Endodermal cell (in vitro differentiated cells): ENCODE data around the gene CMSS1. TPM values are rescaled to one million over a fixed set of nuclear protein-coding genes. Genes with fewer than 3 reads are reported as not detected.

ENCODE experiments used
- DNase-seq: peaks from one replicate; pipeline ENCODE4 v3.0.0-alpha.2; 2017
- H3K27ac ChIP-seq: 2 replicates; pipeline ENCODE4 v1.5.1; 2013; ENCODE audit warnings: mild to moderate bottlenecking, low read depth, low read length, moderate library complexity
- H3K27me3 ChIP-seq: 2 replicates; pipeline ENCODE4 v1.6.1; 2013; ENCODE audit warnings: mild to moderate bottlenecking, low read length, moderate library complexity; ENCODE audit not compliant: insufficient read depth, control insufficient read depth, poor library complexity, severe bottlenecking
- H3K36me3 ChIP-seq: 2 replicates; pipeline ENCODE4 v1.7.0; 2013; ENCODE audit warnings: mild to moderate bottlenecking, low read length, moderate library complexity; ENCODE audit not compliant: control insufficient read depth, insufficient read depth
- H3K4me1 ChIP-seq: one replicate; pipeline ENCODE4 v1.7.0; 2013; ENCODE audit warnings: low read length; ENCODE audit not compliant: control insufficient read depth, insufficient read depth
- H3K4me3 ChIP-seq: 2 replicates; pipeline ENCODE4 v1.5.1; 2013; ENCODE audit warnings: mild to moderate bottlenecking, low read length, moderate library complexity
- H3K9ac ChIP-seq: 2 replicates; pipeline ENCODE4 v1.6.1; 2013; ENCODE audit warnings: mild to moderate bottlenecking, low read length, moderate library complexity; ENCODE audit not compliant: poor library complexity, severe bottlenecking; ENCODE audit errors: extremely low read depth
- H3K9me3 ChIP-seq: 2 replicates; pipeline ENCODE4 v1.6.1; 2013; ENCODE audit warnings: mild to moderate bottlenecking, low read length, moderate library complexity; ENCODE audit not compliant: control insufficient read depth
- H3K27ac Mint-ChIP-seq: 2 replicates; pipeline ENCODE4 v1.8.0; 2020; ENCODE audit warnings: mixed read lengths
- H3K27me3 Mint-ChIP-seq: 2 replicates; pipeline ENCODE4 v1.8.0; 2021; ENCODE audit warnings: mild to moderate bottlenecking, mixed read lengths; ENCODE audit not compliant: insufficient read depth
- H3K36me3 Mint-ChIP-seq: 2 replicates; pipeline ENCODE4 v1.8.0; 2020; ENCODE audit warnings: low read depth, mixed read lengths
- H3K4me1 Mint-ChIP-seq: 2 replicates; pipeline ENCODE4 v1.8.0; 2020; ENCODE audit warnings: mixed read lengths
- H3K4me3 Mint-ChIP-seq: 2 replicates; pipeline ENCODE4 v1.8.0; 2020; ENCODE audit warnings: mild to moderate bottlenecking, moderate library complexity, mixed read lengths
- H3K9me3 Mint-ChIP-seq: 2 replicates; pipeline ENCODE4 v1.8.0; 2020; ENCODE audit warnings: mild to moderate bottlenecking, mixed read lengths
- CTCF ChIP-seq: fragments of 200-600 bp; sonication (generic); conservative IDR thresholded peaks from 2 replicates; pipeline ENCODE4 v1.5.0; 2021; ENCODE audit warnings: antibody characterized with exemption, mild to moderate bottlenecking
- WGBS, 2 experiments: methylation state at CpG; one replicate each; pipeline versions ENCODE4 v1.1.5 to v1.1.7; 2013; ENCODE audit warnings: missing lambda C conversion rate in 2 of 2, mixed read lengths in 1 of 2; ENCODE audit not compliant: insufficient coverage in 1 of 2, insufficient read length in 1 of 2; 5-methylcytosine and 5-hydroxymethylcytosine counted together
- total RNA-seq, 2 donors: library from RNA; stranded (reverse); fragmentation: NEBNext Ultra II Directional in 1 of 2; extraction: Animal tissue kit (Norgen Biotek cat#: 25700) in 1 of 2; gene quantifications; 2 replicates in 1 of 2; 3 replicates in 1 of 2; pipeline ENCODE4 v1.2.1, GENCODE V29; 2021

Gene CMSS1
- total RNA-seq, 2 donors from 2014 or later, result 48.5 to 50.8 TPM

DNA sequence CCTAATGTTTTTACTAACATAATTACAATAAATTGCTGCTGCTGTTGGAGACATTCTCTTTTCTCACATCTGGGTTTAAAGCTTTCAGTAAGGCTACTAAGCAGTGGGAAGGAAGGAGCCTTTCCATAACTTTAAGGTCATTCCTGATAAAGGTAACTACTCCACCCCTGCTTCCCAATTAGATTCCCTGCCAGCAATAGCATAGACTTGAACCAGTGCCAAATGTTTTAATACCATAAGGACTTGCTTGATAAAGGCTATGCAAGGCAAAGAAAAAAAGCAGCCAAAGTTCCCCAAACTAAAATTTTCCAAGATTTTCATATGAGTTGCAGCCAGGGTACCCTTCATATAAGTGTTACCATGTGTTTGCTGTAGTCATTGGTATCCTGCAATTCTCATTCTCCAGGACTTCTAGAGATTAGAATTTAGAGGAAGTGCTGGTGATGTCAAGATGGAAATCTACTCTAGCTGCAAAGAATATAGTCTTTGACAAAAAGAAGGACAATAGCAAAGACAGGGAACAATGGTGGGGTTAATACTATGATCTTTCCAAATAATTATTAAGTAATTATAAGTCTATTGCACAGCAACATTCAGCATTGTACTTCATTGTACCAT lies 190.5 kb downstream of the CMSS1 start:
- H3K9me3 Mint-ChIP-seq, result no peaks in the 10 kb centered on the region
- no peaks in the 10 kb centered on the region for H3K27me3 Mint-ChIP-seq
- H3K4me1 ChIP-seq, result no peaks in the 10 kb centered on the region
- H3K27ac Mint-ChIP-seq, result no peak overlapping the region
- no peak overlapping the region for H3K9ac ChIP-seq
- no peak overlapping the region for H3K27ac ChIP-seq
- H3K4me3 Mint-ChIP-seq, result no peak overlapping the region
- no peak for TF ChIP-seq CTCF
- no peak for DNase-seq
- H3K4me3 ChIP-seq, result no peak overlapping the region
- no peaks in the 10 kb centered on the region for H3K36me3 Mint-ChIP-seq
- no peaks in the 10 kb centered on the region for H3K27me3 ChIP-seq
- H3K36me3 ChIP-seq, result no peaks in the 10 kb centered on the region
- no peaks in the 10 kb centered on the region for H3K9me3 ChIP-seq
- peaks cover 20% of the 10 kb centered on the region for H3K4me1 Mint-ChIP-seq

DNA sequence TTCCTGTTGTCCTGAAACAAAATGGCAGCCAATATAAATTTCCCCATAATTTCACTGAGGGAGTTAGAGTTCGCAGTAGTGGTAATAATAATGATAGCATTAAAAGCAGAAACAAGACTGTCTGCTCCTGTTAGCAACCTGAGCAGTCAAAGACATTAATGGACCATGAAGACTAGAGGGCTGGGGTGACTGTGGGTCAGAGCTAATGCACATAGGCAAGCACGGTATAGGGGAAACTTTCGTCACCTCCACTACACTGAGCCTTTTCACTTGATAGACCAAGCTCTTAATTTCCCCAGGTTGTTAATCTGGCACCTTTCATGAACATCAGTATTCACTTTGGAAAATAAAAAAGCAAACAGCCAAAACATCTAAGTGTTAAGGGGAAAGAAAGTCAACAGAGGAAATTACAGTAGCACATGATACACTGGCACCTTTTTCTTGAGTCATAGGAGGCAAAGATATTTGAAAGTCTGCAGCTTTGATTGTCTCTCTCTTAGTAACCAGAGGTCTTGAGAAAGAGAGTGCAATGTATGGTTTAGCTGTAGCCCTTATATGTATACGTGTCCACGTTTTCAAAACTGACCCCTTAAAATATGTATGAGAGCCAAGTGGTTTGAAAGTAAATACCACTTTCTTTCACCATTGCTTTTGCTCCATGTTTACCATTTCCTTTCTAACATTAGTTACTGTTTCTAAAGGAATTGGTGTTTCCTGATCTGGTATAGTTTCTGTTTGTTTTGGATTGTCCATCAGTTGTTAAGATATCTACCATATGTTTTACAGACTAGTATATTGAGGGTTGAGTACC lies 191.8 kb downstream of the CMSS1 start:
- DNase-seq, result no peak
- no peaks in the 10 kb centered on the region for H3K36me3 ChIP-seq
- Mint-ChIP-seq H3K27ac (no peak overlapping the region), H3K9me3 (no peaks in the 10 kb centered on the region), H3K36me3 (no peaks in the 10 kb centered on the region), H3K4me1 (peaks cover 16% of the 10 kb centered on the region), H3K27me3 (no peaks in the 10 kb centered on the region), H3K4me3 (no peak overlapping the region)
- no peaks in the 10 kb centered on the region for H3K4me1 ChIP-seq
- TF ChIP-seq CTCF, result no peak
- no peak overlapping the region for H3K9ac ChIP-seq
- no peaks in the 10 kb centered on the region for H3K9me3 ChIP-seq
- no peak overlapping the region for H3K27ac ChIP-seq
- H3K27me3 ChIP-seq, result no peaks in the 10 kb centered on the region
- H3K4me3 ChIP-seq, result no peak overlapping the region
- 88 to 93% methylated on average over 2 to 5 of the region's 5 CpGs for WGBS, 2 experiments

DNA sequence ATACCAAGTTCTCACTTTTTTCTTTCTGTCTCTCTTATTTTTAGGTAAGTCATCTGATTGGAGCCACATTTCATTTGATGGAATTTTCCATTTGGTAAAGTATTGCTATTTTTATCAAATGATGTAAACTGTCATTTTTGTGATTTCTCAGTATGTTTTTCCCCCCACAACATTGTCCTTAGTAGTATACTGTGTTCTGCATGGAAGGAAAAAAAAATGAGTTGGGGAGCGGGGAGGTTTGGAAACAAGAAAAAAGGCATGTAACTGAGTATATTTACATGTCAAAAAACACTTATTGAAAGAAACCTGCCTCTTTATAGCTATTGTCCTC lies 192.4 kb downstream of the CMSS1 start:
- no peaks in the 10 kb centered on the region for H3K9me3 Mint-ChIP-seq
- peaks cover 12% of the 10 kb centered on the region for H3K4me1 Mint-ChIP-seq
- 100% methylated on average over 1 of the region's 1 CpG; no CpG with 5 or more reads in 1 of the 2 experiments for WGBS, 2 experiments

More for the DNA sequence above, 192.4 kb downstream of the CMSS1 start:
- no peak for DNase-seq
- no peak overlapping the region for H3K27ac ChIP-seq
- no peak for TF ChIP-seq CTCF
- H3K4me1 ChIP-seq, result no peaks in the 10 kb centered on the region
- Mint-ChIP-seq H3K27ac (no peak overlapping the region), H3K36me3 (no peaks in the 10 kb centered on the region), H3K27me3 (no peaks in the 10 kb centered on the region), H3K4me3 (no peak overlapping the region)
- no peak overlapping the region for H3K9ac ChIP-seq
- H3K27me3 ChIP-seq, result no peaks in the 10 kb centered on the region
- H3K36me3 ChIP-seq, result no peaks in the 10 kb centered on the region
- no peak overlapping the region for H3K4me3 ChIP-seq
- peaks cover 3% of the 10 kb centered on the region for H3K9me3 ChIP-seq
